PC-9 (cell line): ENCODE data around the gene LRP1B.

Experiments used
- EZH2 ChIP-seq: fragments of 200-600 bp; sonication (generic); IDR thresholded peaks from 2 replicates; pipeline ENCODE4 v1.8.0; 2017; ENCODE audit warnings: antibody characterized with exemption, low read depth
- TF ChIP-seq, protein P1 (sequence below): fragments of 200-600 bp; sonication (generic); conservative IDR thresholded peaks from 2 replicates; pipeline ENCODE4 v1.6.1; 2017; ENCODE audit warnings: mixed run types, antibody characterized with exemption, mild to moderate bottlenecking, moderate library complexity

DNA sequence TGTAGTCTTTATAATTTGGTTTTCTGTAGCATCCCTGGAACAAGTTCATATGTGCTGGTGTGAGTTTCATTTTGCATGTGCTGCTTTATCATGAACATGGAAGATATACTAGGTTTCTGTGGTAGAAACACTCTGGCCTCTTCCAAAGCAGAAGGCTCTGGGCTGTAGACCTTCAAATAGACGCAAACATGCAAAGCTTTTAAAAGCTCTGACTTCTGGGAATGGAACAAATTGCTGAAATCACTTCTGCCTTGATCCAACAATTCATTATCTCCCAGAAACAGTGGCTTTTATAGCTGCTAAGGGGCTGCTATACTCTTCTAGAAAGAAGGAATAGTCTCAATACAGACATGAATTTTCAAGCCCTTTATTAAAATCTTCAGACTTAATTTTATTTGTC, 382.2 kb downstream of the LRP1B start:
- TF ChIP-seq, protein P1, sequence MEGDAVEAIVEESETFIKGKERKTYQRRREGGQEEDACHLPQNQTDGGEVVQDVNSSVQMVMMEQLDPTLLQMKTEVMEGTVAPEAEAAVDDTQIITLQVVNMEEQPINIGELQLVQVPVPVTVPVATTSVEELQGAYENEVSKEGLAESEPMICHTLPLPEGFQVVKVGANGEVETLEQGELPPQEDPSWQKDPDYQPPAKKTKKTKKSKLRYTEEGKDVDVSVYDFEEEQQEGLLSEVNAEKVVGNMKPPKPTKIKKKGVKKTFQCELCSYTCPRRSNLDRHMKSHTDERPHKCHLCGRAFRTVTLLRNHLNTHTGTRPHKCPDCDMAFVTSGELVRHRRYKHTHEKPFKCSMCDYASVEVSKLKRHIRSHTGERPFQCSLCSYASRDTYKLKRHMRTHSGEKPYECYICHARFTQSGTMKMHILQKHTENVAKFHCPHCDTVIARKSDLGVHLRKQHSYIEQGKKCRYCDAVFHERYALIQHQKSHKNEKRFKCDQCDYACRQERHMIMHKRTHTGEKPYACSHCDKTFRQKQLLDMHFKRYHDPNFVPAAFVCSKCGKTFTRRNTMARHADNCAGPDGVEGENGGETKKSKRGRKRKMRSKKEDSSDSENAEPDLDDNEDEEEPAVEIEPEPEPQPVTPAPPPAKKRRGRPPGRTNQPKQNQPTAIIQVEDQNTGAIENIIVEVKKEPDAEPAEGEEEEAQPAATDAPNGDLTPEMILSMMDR: no peak
- TF ChIP-seq EZH2: no peak
